AG04449 (cell line): ENCODE results near the gene LRRC53.

Source experiments
- CTCF ChIA-PET: fragments of 350-600 bp; formaldehyde crosslinking; extraction: SDS; loops from one replicate; lab custom pipeline; 2021; ENCODE audit warnings: antibody characterized with exemption; lab: Yijun Ruan, JAX
- POLR2A ChIA-PET: fragments of 400-600, 350-600 bp; formaldehyde crosslinking; extraction: SDS; loops from one replicate; lab custom pipeline; 2020; ENCODE audit warnings: antibody characterized with exemption, inconsistent platforms; lab: Yijun Ruan, JAX
- DNase-seq: peaks from one replicate; pipeline ENCODE4 v3.0.0-alpha.2; 2010; ENCODE audit warnings: low read depth, low spot score
- H3K4me3 ChIP-seq: 2 replicates; pipeline ENCODE4 v1.5.1; 2011; ENCODE audit warnings: low read depth, mild to moderate bottlenecking, control low read depth, low read length
- CTCF ChIP-seq: IDR thresholded peaks from one replicate; pipeline ENCODE4 v1.5.1; 2011; ENCODE audit warnings: mild to moderate bottlenecking, moderate library complexity, low read length, control low read depth, inconsistent platforms; ENCODE audit not compliant: insufficient read depth; ENCODE audit errors: missing control alignments

The LRRC53 gene

GRCh38 chr1:74502858-74503257 is 9.6 kb downstream of the LRRC53 start:
- no peak for TF ChIP-seq CTCF
- H3K4me3 ChIP-seq = no peak overlapping the region
- POLR2A ChIA-PET = no interaction called here
- no peak for DNase-seq
- CTCF ChIA-PET = interaction anchor here (0.7 to 1.7 kb wide), 7 partner anchors 8 to 35 kb away, joined by 3 to 5 read pairs (median 3); partner anchors contain the start of gene LRRC53

GRCh38 chr1:74502432-74502831 is 10.0 kb downstream of the LRRC53 start:
- ChIA-PET POLR2A (no interaction called here), CTCF (interaction anchor here (1.2 to 1.7 kb wide), 3 partner anchors 12 to 35 kb away, joined by 3 to 5 read pairs (median 3); no protein-coding TSS in a partner anchor)
- DNase-seq = no peak
- H3K4me3 ChIP-seq = no peak overlapping the region
- TF ChIP-seq CTCF = no peak

- no peak overlapping the region for H3K4me3 ChIP-seq
- CTCF ChIA-PET = no interaction called here
- POLR2A ChIA-PET = no interaction called here
- TF ChIP-seq CTCF = no peak
- DNase-seq = no peak
Measured at GRCh38 chr1:74498901-74499300, 13.5 kb downstream of the LRRC53 start.

GRCh38 chr1:74496669-74497068 is 15.7 kb downstream of the LRRC53 start:
- DNase-seq = no peak

GRCh38 chr1:74486036-74486435 is 26.4 kb downstream of the LRRC53 start:
- CTCF ChIA-PET = no interaction called here
- TF ChIP-seq CTCF = no peak
- POLR2A ChIA-PET = no interaction called here
- DNase-seq = no peak
- no peak overlapping the region for H3K4me3 ChIP-seq

More at GRCh38 chr1:74496669-74497068, 15.7 kb downstream of the LRRC53 start:
- no peak for TF ChIP-seq CTCF
- no peak overlapping the region for H3K4me3 ChIP-seq
- ChIA-PET CTCF (no interaction called here), POLR2A (no interaction called here)

- DNase-seq = no peak
Measured at GRCh38 chr1:74485622-74486021, 26.8 kb downstream of the LRRC53 start.

More at GRCh38 chr1:74485622-74486021, 26.8 kb downstream of the LRRC53 start:
- POLR2A ChIA-PET = no interaction called here
- TF ChIP-seq CTCF = no peak
- CTCF ChIA-PET = no interaction called here
- no peak overlapping the region for H3K4me3 ChIP-seq
